IPS DF 4.7 (cell line): ENCODE measurements around the gene MAN1C1.
A peak's percentile ranks its signal among the peaks of the same experiment; 100 is the strongest.

Experiments
- DNase-seq: peaks from one replicate; pipeline ENCODE4 v3.0.0-alpha.2; 2013; ENCODE audit warnings: low spot score; ENCODE audit errors: extremely low read depth

Gene MAN1C1

GRCh38 chr1:25677193-25677773 lies 60.7 kb downstream of the MAN1C1 start:
- no peak for DNase-seq

DNA sequence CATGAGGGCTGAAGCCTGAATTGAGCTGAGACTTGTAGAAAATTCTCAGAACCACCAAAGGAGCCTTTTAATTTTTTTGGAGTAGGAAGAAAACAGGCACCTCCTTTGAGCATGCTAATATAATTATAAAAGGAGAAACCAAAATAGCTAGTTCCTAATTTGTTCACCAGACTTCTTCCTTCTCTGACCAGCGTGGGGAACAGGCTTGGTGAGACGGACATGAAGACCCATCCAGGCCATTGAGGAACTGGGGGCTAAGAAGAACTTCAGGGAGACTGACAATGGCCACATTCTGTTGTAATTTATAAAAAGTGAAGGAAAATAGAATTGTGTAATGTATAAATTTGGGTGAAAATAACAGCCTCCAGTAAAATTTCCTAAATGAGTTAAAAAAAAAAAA lies 62.6 kb downstream of the MAN1C1 start:
- no peak for DNase-seq

DNA sequence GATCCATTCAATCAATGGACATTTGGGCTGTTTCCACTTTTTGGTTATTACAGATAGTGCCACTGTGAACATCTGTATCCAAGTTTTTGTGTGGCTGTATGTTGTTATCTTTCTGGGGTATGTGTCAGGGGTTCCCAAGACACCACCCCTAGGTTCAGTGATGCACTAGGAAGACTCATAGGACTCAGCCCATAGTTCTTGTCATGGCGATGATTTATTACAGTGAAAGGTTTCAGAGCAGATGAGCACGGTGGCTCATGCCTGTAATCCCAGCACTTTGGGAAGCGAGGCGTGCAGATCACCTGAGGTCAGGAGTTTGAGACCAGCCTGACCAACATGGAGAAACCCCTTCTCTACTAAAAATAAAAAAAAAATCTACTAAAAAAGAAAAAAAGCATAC lies 64.1 kb downstream of the MAN1C1 start:
- DNase-seq, result no peak

- DNase-seq, result no peak
Measured at GRCh38 chr1:25682059-25682601, 65.5 kb downstream of the MAN1C1 start.

DNA sequence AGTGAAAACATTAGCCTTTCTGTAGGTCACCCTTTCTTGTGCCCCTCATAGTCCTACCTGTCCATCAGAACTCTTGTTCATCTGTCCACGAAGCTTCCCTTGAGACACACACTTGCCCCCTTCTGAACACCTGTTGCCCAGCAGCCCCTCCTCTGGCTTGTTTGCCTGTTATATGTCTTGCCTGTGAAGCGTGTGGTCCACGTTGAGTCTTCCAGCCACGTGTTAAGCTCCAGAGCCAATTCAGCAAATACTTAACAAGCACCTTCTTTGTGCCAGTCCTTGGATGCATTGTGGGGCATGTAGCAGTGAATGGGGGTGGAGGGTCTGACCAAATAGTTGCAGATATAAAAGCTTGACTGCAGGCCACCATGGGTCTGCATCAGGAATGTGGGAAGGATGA lies 66.6 kb downstream of the MAN1C1 start:
- no peak for DNase-seq

- DNase-seq, result no peak
Measured at GRCh38 chr1:25683731-25684130, 67.1 kb downstream of the MAN1C1 start.

DNA sequence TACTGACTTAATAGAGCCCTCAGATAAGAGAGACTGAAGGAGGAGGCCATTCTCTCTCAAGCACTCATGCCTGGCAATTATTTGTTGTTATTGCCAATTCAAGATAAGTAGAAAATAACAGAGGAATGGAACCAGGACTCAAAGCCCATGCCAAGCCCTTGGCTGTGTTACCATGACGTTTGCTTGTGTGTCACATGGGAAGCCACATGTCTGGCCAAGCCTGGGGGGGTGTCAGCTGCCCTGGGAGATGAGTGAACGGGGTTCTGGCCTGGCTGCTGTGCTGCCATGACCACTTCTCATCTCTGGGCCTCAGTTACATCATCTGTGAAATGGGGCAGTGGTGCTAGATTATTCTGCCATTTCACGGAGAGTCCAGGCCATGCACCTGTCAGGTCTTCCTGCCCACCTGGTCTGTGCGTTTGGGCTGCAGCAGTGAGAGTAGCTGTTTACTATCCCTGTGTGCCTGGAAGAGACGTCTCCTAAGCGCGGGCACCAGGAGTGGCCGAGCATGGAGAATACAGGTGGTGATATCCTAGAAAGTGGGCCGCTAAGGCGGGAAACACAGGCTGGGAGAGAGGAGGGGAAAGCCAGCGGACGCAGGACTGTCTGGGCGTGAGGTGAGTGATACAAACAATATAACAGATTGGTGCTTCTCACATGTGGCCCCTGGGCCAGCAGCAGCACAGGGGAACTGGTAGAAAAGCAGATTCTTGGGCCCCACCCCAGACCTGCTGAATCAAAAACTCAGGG lies 67.8 kb downstream of the MAN1C1 start:
- no peak for DNase-seq

GRCh38 chr1:25685211-25685750 lies 68.7 kb downstream of the MAN1C1 start:
- no peak for DNase-seq

DNA sequence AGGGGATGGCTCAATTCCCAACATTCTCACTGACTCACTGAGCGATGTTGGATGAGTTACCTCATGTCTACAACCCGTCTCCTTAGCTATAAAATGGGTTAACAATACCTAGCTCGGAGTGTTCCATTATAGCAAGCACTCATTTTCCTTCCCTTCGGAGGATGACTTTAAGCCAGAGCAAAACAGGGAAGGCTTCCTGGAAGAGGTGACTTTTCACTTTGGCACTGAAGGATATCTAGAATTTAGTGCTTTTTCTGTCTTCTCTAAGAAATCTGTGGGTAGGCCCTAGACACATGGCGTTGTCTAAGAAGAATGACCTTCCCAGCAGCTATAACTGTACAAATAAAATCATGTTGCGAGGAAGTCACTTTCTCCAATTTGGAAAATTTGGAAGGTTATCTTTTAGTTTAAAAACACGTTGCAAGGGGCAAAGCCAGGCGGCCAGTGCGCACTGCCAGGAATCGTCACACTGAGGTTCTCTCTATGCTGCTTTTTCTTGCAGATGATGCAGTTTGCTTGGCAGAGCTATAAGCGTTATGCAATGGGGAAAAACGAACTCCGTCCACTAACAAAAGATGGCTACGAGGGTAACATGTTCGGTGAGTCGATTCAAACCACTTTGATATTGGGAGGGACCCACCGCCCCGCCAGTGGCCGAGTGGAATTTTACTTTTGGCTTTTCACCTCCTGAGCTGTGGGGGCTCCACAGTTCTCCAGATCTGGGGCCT lies 69.5 kb downstream of the MAN1C1 start:
- DNase-seq, result no peak

- no peak for DNase-seq
Measured at GRCh38 chr1:25687221-25688017, 70.8 kb downstream of the MAN1C1 start.

GRCh38 chr1:25688390-25689119 lies 72.0 kb downstream of the MAN1C1 start:
- DNase-seq, result no peak

DNA sequence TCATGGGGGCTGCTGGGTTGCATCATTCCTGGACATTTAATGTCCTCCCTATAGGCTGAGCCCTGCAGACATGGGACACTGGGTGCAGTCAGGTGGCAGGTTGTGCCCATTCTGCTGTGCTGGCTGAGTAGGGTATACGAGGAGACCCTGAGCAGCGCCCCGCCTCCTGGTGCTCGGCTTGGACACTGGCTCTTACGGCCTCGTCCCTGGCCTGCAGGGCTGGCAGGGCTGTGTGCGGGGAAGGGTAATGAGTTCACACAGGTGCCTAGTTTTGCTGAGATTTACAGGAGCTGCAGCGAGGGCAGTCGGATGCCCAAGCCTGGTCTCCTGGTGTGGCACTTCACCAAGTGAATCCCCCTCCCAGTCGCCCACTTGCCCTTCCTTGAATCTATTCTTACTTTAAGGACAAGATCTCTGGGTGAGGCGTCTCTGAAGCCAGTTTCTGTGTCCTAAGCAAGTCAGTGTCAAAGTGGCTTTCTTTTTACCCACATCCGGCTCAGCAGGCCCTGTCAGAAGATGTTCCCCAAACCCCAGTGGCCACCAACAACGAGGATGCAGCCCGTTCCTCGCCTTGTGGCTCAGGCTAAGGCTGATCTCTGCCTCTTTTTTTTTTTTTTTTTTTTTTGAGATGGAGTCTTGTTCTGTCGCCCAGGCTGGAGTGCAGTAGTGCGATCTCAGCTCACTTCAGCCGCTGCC lies 73.2 kb downstream of the MAN1C1 start:
- DNase-seq, result no peak

DNA sequence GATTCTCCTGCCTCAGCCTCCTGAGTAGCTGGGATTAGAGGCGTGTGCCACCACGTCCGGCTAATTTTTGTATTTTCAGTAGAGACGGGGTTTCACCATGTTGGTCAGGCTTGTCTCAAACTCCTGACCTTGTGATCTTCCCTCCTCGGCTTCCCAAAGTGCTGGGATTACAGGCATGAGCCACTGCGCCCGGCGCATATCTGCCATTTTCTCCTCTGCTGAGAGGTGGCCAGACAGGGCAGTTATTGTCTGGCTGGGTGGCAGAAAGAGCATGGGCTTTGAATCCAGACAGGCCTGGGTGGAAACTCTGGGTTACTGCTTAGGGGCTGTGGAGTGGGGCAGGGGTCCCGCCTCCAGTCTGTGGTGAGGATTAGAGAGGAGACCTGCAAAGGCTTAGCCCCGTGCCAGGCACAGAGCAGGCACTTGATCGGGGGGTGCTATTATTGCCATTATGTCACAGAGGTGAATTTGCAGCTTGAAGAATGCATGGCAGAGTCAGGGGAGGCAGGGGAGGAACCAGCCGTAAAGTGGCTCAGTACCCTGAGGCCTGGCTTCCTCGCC lies 73.9 kb downstream of the MAN1C1 start:
- DNase-seq, result no peak

- DNase-seq, result no peak
Measured at GRCh38 chr1:25691211-25691610, 74.6 kb downstream of the MAN1C1 start.

DNA sequence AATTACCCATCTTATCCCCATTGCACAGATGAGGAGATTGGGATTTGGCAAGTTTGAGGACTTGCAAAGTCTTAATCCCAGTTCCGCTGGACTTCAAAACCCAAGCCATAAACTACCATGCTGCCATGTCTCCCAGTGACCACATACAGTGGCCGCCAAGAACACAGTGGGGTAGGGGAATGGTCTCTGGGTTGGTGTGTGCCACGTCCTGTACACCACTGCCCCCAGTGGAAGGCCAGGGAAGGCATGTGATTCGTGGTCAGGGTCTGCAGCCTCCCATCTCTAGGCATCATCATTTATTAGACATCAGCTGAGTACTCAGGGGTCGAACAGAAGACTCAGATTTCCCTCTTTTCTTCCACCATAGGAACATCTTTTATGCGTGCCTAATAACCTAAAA lies 76.0 kb downstream of the MAN1C1 start:
- no peak for DNase-seq

DNA sequence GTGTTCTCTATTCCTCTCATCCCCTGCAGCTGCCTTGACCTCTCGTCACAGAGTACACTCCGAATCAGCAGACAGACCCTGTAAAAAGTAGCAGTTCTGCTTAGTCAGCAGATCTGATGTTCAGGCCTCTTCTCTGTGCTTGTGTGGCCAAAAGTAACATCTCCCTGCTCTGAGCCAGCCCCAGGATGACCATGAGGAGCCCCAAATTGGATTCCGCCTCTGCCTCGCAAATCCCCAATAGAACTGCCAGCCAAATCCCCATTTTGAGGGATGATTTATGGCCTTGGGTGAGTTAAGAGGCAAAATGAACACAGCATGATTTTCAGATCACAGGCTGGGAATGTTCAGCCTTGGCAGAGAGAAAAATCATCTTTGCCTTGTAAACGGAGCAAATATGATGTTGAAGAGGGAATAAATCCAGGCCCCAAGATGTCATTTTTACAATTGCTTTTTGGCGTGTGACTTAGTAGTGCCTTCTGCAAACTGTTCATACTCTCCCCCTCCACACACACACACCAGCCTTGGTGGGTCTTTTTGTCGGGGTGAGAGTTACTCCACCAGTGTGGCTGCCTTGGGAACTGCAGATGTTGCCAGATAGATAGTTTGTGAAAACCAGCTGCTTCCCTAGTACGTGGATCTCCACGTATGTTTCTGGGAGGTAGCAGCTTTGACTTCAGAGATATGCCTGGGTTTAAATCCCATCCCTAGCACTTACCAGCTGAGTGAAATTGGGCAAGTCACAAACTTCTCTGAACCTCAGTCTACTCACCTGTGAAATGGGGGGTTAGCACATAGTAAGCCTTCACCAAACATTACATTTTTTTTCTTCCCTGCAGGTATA lies 77.8 kb downstream of the MAN1C1 start:
- no peak for DNase-seq

DNA sequence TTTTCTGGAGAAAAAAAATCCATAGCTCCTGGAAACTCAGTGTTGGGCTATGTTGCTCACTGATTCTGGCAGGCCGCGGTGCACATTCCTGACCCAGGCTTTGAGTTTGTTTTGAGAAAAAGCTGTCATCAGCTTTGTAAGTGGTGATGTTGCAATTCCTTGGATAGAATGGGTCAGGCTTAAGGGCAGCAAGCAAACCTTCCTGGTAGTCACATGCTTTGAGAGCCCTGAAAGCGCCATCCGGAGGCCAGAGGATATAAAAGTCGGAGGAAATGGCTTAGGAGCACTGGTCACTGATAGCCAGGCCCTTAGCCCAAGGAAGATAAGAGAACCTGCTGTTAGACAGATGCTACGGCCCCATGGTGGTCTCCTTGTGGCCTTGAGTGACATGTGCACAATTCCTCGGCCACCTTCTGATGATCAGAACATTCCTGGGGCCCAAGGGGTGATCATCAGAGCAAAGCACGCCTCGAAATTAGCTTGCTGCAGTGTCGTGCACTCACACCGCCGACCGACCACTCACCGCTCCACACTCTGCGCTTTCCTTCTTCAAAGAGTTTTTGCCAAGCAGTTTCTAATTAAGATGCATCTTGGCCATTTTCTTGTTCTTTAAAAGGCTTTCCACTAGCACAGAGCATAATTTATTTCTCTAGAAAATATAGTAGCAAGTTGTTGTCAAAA lies 78.6 kb downstream of the MAN1C1 start:
- DNase-seq, result peak; percentile 53

- no peak for DNase-seq
Measured at GRCh38 chr1:25695771-25696311, 79.2 kb downstream of the MAN1C1 start.
